Breast epithelium (tissue), 4 donors: ENCODE measurements around the gene DUSP9. TPM values are rescaled to one million over a fixed set of nuclear protein-coding genes. Genes with fewer than 3 reads are reported as not detected.
"Not testable (repeated sequence)": the region's sequence is repeated elsewhere in the genome, so short reads cannot be mapped to it uniquely, and the experiment has no call there.

ENCODE experiments used
- DNase-seq, 2 donors: peaks; one replicate each; pipeline ENCODE4 v3.0.0-alpha.2; 2019; ENCODE audit warnings: low spot score in 2 of 2
- H3K27ac ChIP-seq, 2 donors: fragments of 200-600 bp; sonication (generic) in 1 of 2; one replicate each; pipeline ENCODE4 v1.5.1; 2016 to 2019; ENCODE audit warnings: mild to moderate bottlenecking in 1 of 2
- H3K27me3 ChIP-seq, 2 donors: fragments of 200-600 bp; sonication (generic) in 1 of 2; one replicate each; pipeline versions ENCODE4 v1.5.1 to v1.6.0; 2017 to 2019; ENCODE audit warnings: control low read depth in 1 of 2, mild to moderate bottlenecking in 1 of 2
- H3K36me3 ChIP-seq: fragments of 200-600 bp; one replicate; pipeline ENCODE4 v1.5.1; 2019
- H3K4me1 ChIP-seq, 2 donors: fragments of 200-600 bp; sonication (generic); one replicate each; pipeline ENCODE4 v1.5.1; 2016 to 2019; ENCODE audit warnings: control low read depth in 1 of 2
- H3K4me3 ChIP-seq, 3 donors: fragments of 200-600 bp; sonication (generic); 1 replicate in 2 of 3; 2 replicates in 1 of 3; pipeline ENCODE4 v1.5.1; 2016 to 2019; ENCODE audit warnings: mild to moderate bottlenecking in 3 of 3, moderate library complexity in 2 of 3
- H3K9me3 ChIP-seq, 2 donors: fragments of 200-600 bp; sonication (generic) in 1 of 2; one replicate each; pipeline ENCODE4 v1.5.1; 2016 to 2019; ENCODE audit warnings: control low read depth in 1 of 2
- POLR2A ChIP-seq: fragments of 450-650 bp; IDR thresholded peaks from one replicate; pipeline ENCODE4 v1.6.1; 2016; ENCODE audit warnings: antibody characterized with exemption, mild to moderate bottlenecking, moderate library complexity
- POLR2AphosphoS5 ChIP-seq, 3 donors: sonication (generic); formaldehyde crosslinking; IDR thresholded peaks; one replicate each; pipeline ENCODE4 v1.6.1; 2017; ENCODE audit warnings: antibody characterized with exemption in 3 of 3
- intact Hi-C: fragments of 100-400 bp; cut with DNase I; formaldehyde crosslinking; loops from one replicate; pipeline ENCODE4 v1.15.1; 2023; ENCODE audit warnings: low total_unique reads
- total RNA-seq, 3 donors: library from RNA; depleted of rRNA; stranded (reverse); fragments of >200 nt; gene quantifications; one replicate each; pipeline ENCODE4 v1.1.0, GENCODE V29; 2016
- TF ChIP-seq, protein P1 (sequence below), 3 donors: fragments of 450-650 bp; IDR thresholded peaks; one replicate each; pipeline ENCODE4 v1.5.1; 2016 to 2017; ENCODE audit warnings: antibody characterized with exemption in 3 of 3, mild to moderate bottlenecking in 3 of 3, moderate library complexity in 3 of 3

Gene DUSP9
- total RNA-seq, 3 donors from 2014 or later, result 0.33 to 0.73 TPM; not detected in 1

DNA sequence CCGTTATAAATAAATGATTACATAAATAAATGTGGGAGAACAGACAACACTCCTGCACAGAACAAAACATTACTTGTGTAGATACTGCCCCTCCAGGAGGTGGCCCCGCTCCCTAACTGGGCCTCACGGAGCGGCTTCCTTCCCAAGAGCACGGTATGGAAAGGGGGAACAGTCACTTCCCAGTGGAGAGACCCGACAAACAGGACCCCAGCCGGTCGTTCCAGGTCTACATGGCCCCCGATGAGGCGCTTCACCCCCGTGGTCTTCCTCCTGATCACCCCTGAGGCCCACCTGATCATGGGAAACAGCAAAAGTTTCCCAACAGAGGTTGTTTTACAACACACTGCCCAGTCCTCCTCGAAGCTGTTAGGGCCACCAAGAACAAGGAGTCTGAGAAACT is 34.2 kb downstream of the DUSP9 start:
- no peaks in the 10 kb centered on the region for H3K36me3 ChIP-seq
- intact Hi-C loops, result no loop called here
- no peak overlapping the region for H3K27ac ChIP-seq
- peaks cover 4 to 47% of the 10 kb centered on the region in 2 donors for H3K27me3 ChIP-seq
- H3K4me1 ChIP-seq, result no peaks in the 10 kb centered on the region
- no peak overlapping the region for H3K4me3 ChIP-seq
- TF ChIP-seq POLR2AphosphoS5 (IDR thresholded peaks at IDR 0.05) (no peak), POLR2A (no peak)
- TF ChIP-seq, protein P1, sequence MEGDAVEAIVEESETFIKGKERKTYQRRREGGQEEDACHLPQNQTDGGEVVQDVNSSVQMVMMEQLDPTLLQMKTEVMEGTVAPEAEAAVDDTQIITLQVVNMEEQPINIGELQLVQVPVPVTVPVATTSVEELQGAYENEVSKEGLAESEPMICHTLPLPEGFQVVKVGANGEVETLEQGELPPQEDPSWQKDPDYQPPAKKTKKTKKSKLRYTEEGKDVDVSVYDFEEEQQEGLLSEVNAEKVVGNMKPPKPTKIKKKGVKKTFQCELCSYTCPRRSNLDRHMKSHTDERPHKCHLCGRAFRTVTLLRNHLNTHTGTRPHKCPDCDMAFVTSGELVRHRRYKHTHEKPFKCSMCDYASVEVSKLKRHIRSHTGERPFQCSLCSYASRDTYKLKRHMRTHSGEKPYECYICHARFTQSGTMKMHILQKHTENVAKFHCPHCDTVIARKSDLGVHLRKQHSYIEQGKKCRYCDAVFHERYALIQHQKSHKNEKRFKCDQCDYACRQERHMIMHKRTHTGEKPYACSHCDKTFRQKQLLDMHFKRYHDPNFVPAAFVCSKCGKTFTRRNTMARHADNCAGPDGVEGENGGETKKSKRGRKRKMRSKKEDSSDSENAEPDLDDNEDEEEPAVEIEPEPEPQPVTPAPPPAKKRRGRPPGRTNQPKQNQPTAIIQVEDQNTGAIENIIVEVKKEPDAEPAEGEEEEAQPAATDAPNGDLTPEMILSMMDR (IDR thresholded peaks at IDR 0.05), result no peak
- no peak for DNase-seq
- peaks cover 0 to 5% of the 10 kb centered on the region in 2 donors for H3K9me3 ChIP-seq

DNA sequence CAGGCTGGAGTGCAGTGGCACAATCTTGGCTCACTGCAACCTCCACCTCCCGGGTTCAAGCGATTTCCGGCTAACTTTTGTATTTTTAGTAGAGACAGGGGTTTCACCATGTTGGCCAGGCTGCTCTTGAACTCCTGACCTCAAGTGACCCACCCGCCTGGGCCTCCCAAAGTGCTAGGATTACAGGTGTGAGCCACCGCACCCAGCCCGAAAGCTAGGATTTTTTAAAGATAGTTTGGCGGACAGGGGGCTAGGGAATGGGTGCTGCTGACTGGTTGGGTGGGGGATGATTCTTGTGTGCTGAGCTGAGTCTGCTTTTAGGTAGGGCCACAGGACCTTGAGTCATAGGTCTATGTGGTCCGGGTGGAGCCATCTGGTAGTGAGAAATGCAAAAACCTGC is 36.5 kb downstream of the DUSP9 start:
- H3K4me1 ChIP-seq, H3K27ac ChIP-seq, DNase-seq, H3K36me3 ChIP-seq, intact Hi-C loops, H3K4me3 ChIP-seq, H3K9me3 ChIP-seq: not testable (repeated sequence)
- H3K27me3 ChIP-seq, result peaks cover 4 to 41% of the 10 kb centered on the region in 2 donors

DNA sequence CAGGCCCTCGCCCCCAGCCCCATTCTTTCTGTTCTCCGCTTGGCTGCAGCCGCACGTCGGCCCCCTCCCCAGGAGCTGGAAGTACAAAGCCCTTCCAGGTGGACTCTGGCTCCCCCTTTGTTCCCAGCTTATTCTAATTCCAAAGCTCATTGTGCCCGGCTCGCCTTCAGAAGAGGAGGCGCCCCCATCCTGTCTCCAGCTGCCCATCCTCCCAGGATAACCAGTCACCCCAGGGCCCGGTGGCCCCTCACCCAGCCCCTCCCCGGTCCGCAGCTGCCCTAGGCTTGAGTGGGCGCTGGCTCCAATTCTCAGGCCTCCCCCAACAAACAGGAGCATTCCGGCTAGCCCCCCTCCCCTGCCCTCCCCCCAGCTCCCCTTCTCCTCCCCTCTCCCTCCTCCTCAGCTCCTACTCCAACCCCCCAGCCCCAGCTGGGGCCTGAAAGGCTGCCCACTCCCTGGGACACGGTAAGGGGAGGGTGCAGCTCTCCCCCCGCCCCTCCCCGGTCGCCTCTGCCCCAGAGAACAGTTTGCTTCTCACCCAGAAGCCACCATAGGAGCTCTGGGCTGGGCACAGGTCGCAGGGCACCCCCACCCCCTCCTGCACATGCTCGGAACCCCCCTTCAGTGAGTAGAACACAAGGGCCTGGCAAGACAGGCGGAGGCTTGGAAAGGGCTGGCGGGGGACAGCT is 37.6 kb downstream of the DUSP9 start:
- TF ChIP-seq POLR2A (no peak), POLR2AphosphoS5 (IDR thresholded peaks at IDR 0.05) (no peak)
- TF ChIP-seq, protein P1 (IDR thresholded peaks at IDR 0.05), result no peak
- DNase-seq, result peak in 1 of 2 donors; percentile 9
- Histone ChIP-seq H3K27me3 (peaks cover 4 to 37% of the 10 kb centered on the region in 2 donors), H3K36me3 (no peaks in the 10 kb centered on the region), H3K4me3 (no peak overlapping the region), H3K27ac (no peak overlapping the region), H3K9me3 (peaks cover 0 to 5% of the 10 kb centered on the region in 2 donors), H3K4me1 (no peaks in the 10 kb centered on the region)
- intact Hi-C loops, result no loop called here

DNA sequence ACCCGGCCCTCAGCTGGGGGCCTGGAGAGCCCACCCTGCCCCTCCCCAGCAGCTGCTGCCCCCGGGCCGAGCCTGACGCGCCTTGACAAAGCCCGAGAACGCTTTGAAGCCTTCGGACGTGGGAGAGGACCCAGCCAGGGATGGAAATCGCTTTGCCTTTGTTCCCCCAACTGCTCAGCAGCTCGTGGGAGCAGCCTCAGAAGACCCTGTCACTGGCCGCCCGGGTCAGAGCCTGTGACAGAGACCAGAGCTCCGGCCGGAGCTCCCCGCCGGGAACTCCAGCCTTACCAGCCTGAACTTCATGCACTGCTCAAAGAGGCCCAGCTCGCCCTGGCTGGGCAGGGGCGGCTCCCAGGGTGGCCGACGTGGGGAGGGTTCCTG is 38.1 kb downstream of the DUSP9 start:
- TF ChIP-seq POLR2AphosphoS5 (IDR thresholded peaks at IDR 0.05), result no peak
- no peak for TF ChIP-seq POLR2A
- TF ChIP-seq, protein P1 (IDR thresholded peaks at IDR 0.05), result no peak
- H3K9me3 ChIP-seq, result peaks cover 0 to 5% of the 10 kb centered on the region in 2 donors
- peaks cover 4 to 37% of the 10 kb centered on the region in 2 donors for H3K27me3 ChIP-seq
- no peak overlapping the region for H3K27ac ChIP-seq
- DNase-seq, result peak in 1 of 2 donors; percentile 9
- H3K4me3 ChIP-seq, result no peak overlapping the region
- intact Hi-C loops, result no loop called here
- no peaks in the 10 kb centered on the region for H3K4me1 ChIP-seq
- H3K36me3 ChIP-seq, result no peaks in the 10 kb centered on the region

DNA sequence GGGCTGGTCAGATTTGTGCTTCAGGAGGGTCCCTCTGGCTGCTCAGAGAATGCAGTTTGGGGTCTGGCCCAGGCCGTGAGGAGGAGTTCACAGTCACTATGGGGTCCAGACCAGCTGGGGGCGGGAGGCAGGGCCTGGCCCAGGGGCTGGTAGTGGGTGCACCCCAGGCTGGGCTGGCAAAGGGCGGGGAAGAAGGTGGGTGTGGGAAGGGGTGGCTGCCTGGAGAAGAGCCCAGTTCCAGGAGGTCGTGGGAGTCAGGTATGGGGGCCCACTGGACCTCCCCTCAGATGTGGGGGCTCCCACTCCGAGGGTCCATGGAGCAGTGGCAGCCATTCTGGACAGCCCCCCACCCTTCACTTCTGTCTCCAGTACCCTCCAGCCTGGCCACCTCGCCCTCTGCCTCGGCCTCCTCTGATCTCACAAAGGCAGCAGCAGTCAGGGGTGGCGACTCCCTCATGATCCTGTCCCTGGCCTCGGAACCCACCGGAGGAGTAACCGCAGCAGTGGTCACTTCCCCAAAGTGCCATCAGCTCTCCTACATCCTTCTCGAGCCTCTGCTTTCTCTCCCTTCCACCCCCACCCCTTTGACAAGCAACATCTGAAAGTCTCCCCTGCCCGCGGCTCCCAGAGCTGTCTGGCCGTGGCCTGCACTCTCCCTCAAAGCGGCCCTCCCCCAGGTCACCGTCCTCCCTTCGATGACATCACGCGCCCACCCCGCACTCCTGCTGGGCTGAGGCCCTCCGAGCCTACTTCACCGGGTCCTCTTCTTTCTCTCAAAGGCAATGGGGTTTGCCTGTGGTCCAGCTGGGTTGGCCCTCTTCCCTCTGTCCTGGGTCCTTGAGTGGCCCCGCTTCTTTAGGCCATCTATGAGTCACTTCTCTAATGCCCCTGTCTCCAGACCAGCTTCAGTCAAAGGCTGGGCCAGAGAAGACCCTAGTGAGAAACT is 39.0 kb downstream of the DUSP9 start:
- H3K27me3 ChIP-seq, result peaks cover 4 to 38% of the 10 kb centered on the region in 2 donors
- TF ChIP-seq POLR2AphosphoS5 (IDR thresholded peaks at IDR 0.05) (no peak), POLR2A (no peak)
- TF ChIP-seq, protein P1 (IDR thresholded peaks at IDR 0.05), result no peak
- H3K27ac ChIP-seq, result no peak overlapping the region
- peaks cover 0 to 5% of the 10 kb centered on the region in 2 donors for H3K9me3 ChIP-seq
- no peaks in the 10 kb centered on the region for H3K36me3 ChIP-seq
- no peak overlapping the region for H3K4me3 ChIP-seq
- H3K4me1 ChIP-seq, result no peaks in the 10 kb centered on the region
- DNase-seq, result no peak
- intact Hi-C loops, result no loop called here
